GM23338 (cell line): ENCODE data around the gene MAGI1. TPM values are rescaled to one million over a fixed set of nuclear protein-coding genes. Genes with fewer than 3 reads are reported as not detected.

Experiments
- ATAC-seq: fragments of 200-7000 bp; cut with Tn5 transposase; 3 replicates; pipeline ENCODE4 v1.9.1; 2020
- DNase-seq: peaks from one replicate; pipeline ENCODE4 v3.0.0-alpha.2; 2015; ENCODE audit warnings: low spot score
- H2AFZ ChIP-seq: fragments of 200-600 bp; sonication (generic); 2 replicates; pipeline ENCODE4 v1.8.0; 2016; ENCODE audit warnings: antibody characterized with exemption, mild to moderate bottlenecking, moderate library complexity
- H3F3A ChIP-seq: fragments of 200-600 bp; sonication (generic); replicated peaks from 2 replicates; pipeline ENCODE4 v1.8.0; 2017; ENCODE audit warnings: antibody characterized with exemption, mixed run types, low read depth
- H3K27ac ChIP-seq: fragments of 200-600 bp; sonication (generic); 2 replicates; pipeline ENCODE4 v1.6.1; 2016; ENCODE audit warnings: low read depth
- H3K27me3 ChIP-seq: fragments of 200-600 bp; sonication (generic); 2 replicates; pipeline ENCODE4 v1.8.0; 2016; ENCODE audit warnings: mild to moderate bottlenecking, mixed run types, moderate library complexity; ENCODE audit not compliant: insufficient read depth
- H3K36me3 ChIP-seq: fragments of 200-600 bp; sonication (generic); 2 replicates; pipeline ENCODE4 v1.8.0; 2016; ENCODE audit warnings: mild to moderate bottlenecking; ENCODE audit not compliant: insufficient read depth
- H3K4me1 ChIP-seq: fragments of 200-600 bp; sonication (generic); 2 replicates; pipeline ENCODE4 v1.8.0; 2016; ENCODE audit warnings: mild to moderate bottlenecking, moderate library complexity; ENCODE audit not compliant: insufficient read depth
- H3K4me2 ChIP-seq: fragments of 200-600 bp; sonication (generic); 2 replicates; pipeline ENCODE4 v1.7.1; 2017; ENCODE audit warnings: mixed run types
- H3K4me3 ChIP-seq: fragments of 200-600 bp; sonication (generic); 2 replicates; pipeline ENCODE4 v1.6.1; 2016; ENCODE audit warnings: mixed run types
- H3K79me2 ChIP-seq: fragments of 200-600 bp; sonication (generic); replicated peaks from 2 replicates; pipeline ENCODE4 v1.8.0; 2017; ENCODE audit warnings: mild to moderate bottlenecking; ENCODE audit not compliant: insufficient read depth
- H3K9me2 ChIP-seq: fragments of 200-600 bp; sonication (generic); 2 replicates; pipeline ENCODE4 v1.8.0; 2017; ENCODE audit not compliant: insufficient read depth
- H4K20me1 ChIP-seq: fragments of 200-600 bp; sonication (generic); replicated peaks from 2 replicates; pipeline ENCODE4 v1.8.0; 2017; ENCODE audit warnings: mild to moderate bottlenecking; ENCODE audit not compliant: insufficient read depth
- H3K27ac Mint-ChIP-seq: 2 replicates; pipeline ENCODE4 v1.8.0; 2020; ENCODE audit warnings: inconsistent platforms, mild to moderate bottlenecking, moderate library complexity, mixed read lengths
- H3K27me3 Mint-ChIP-seq: 3 replicates; pipeline ENCODE4 v1.8.0; 2022; ENCODE audit warnings: low read depth, mild to moderate bottlenecking, moderate library complexity, mixed read lengths, inconsistent platforms; ENCODE audit not compliant: insufficient read depth, poor library complexity
- H3K36me3 Mint-ChIP-seq: 3 replicates; pipeline ENCODE4 v1.8.0; 2021; ENCODE audit warnings: low read depth, mild to moderate bottlenecking, inconsistent platforms, moderate library complexity, mixed read lengths
- H3K4me1 Mint-ChIP-seq: 3 replicates; pipeline ENCODE4 v1.8.0; 2020; ENCODE audit warnings: mild to moderate bottlenecking, inconsistent platforms, mixed read lengths
- H3K4me3 Mint-ChIP-seq: 3 replicates; pipeline ENCODE4 v1.8.0; 2021; ENCODE audit warnings: moderate library complexity, mild to moderate bottlenecking, inconsistent platforms, mixed read lengths
- H3K9me3 Mint-ChIP-seq: 3 replicates; pipeline ENCODE4 v1.8.0; 2020; ENCODE audit warnings: moderate library complexity, mild to moderate bottlenecking, inconsistent platforms, mixed read lengths
- EZH2 ChIP-seq: fragments of 200-600 bp; sonication (generic); IDR thresholded peaks from one replicate; pipeline ENCODE4 v1.8.0; 2017; ENCODE audit warnings: antibody characterized with exemption, mild to moderate bottlenecking, low read depth; ENCODE audit not compliant: unreplicated experiment
- POLR2AphosphoS5 ChIP-seq: IDR thresholded peaks from 2 replicates; pipeline ENCODE4 v1.6.1; 2016; ENCODE audit warnings: antibody characterized with exemption, low read depth
- ZNF114 ChIP-seq: fragments of 250-450 bp; sonication (Bioruptor Pico); IDR thresholded peaks from 2 replicates; pipeline ENCODE4 v1.5.0; 2020; ENCODE audit warnings: mild to moderate bottlenecking, moderate library complexity
- ZNF331 ChIP-seq: fragments of 250-450 bp; sonication (Bioruptor Pico); IDR thresholded peaks from 2 replicates; pipeline ENCODE4 v1.5.0; 2020; ENCODE audit warnings: low read depth, mild to moderate bottlenecking, moderate library complexity
- polyA plus RNA-seq: library from polyadenylated mRNA; unstranded; fragments of >200 nt; fragmentation: Nextera tagmentation; extraction: Ambion mirVana; gene quantifications from 2 replicates; pipeline ENCODE4 v1.2.1, GENCODE V29; 2016
- total RNA-seq: library from RNA; depleted of rRNA; stranded (reverse); fragments of >200 nt; shearing (Covaris generic); gene quantifications from 2 replicates; pipeline ENCODE4 v1.2.3, GENCODE V29; 2014
- TF ChIP-seq, protein P1 (sequence below), 2 experiments: fragments of 200-600 bp in 1 of 2; sonication (generic) in 1 of 2; conservative IDR thresholded peaks; 2 replicates each; pipeline versions ENCODE4 v1.5.1 to v1.6.1; 2016 to 2017; ENCODE audit warnings: antibody characterized with exemption in 2 of 2, low read depth in 2 of 2, mild to moderate bottlenecking in 2 of 2, moderate library complexity in 1 of 2
- TF ChIP-seq, protein P2 (sequence below): fragments of 250-450 bp; sonication (Bioruptor Pico); IDR thresholded peaks from 2 replicates; pipeline ENCODE4 v1.5.0; 2020; ENCODE audit warnings: mild to moderate bottlenecking, moderate library complexity

The MAGI1 gene
- total and polyA plus RNA-seq, 2 experiments from 2014 or later: 27.4 to 71.2 TPM

DNA sequence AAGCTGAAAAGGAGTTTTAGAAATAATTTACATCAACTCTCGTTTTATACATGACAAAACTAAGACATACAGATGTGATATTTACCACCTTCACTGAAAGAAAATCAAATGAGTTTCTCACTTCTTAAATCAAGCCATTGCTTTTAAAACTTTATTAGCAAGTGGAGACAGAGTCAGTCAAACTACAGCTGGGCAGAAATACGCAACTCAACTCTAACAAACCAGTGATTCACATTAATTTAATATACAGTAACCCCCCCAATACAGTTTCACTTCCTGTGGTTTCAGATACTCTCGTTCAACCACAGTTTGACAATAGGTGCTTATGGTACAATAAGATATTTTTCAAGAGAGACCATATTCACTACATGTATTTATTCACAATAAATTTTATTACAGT lies 477.1 kb downstream of the MAGI1 start:
- Mint-ChIP-seq H3K27ac (no peak overlapping the region; the same call in 1 of the 2 replicates), H3K9me3 (no peaks in the 10 kb centered on the region), H3K4me3 (no peak overlapping the region), H3K4me1 (peaks cover 52% of the 10 kb centered on the region), H3K36me3 (no peaks in the 10 kb centered on the region), H3K27me3 (peaks cover 4% of the 10 kb centered on the region)
- peaks cover 93% of the 10 kb centered on the region for H3K79me2 ChIP-seq
- no peak overlapping the region for H3K4me2 ChIP-seq
- peaks cover 17% of the 10 kb centered on the region for H4K20me1 ChIP-seq
- no peak overlapping the region for H2AFZ ChIP-seq
- no peaks in the 10 kb centered on the region for H3K36me3 ChIP-seq
- no peak overlapping the region for H3K27ac ChIP-seq
- TF ChIP-seq ZNF114 (CRISPR knock-in tag) (no peak), ZNF331 (CRISPR knock-in tag) (no peak), EZH2 (no peak), POLR2AphosphoS5 (no peak)
- TF ChIP-seq, protein P1, sequence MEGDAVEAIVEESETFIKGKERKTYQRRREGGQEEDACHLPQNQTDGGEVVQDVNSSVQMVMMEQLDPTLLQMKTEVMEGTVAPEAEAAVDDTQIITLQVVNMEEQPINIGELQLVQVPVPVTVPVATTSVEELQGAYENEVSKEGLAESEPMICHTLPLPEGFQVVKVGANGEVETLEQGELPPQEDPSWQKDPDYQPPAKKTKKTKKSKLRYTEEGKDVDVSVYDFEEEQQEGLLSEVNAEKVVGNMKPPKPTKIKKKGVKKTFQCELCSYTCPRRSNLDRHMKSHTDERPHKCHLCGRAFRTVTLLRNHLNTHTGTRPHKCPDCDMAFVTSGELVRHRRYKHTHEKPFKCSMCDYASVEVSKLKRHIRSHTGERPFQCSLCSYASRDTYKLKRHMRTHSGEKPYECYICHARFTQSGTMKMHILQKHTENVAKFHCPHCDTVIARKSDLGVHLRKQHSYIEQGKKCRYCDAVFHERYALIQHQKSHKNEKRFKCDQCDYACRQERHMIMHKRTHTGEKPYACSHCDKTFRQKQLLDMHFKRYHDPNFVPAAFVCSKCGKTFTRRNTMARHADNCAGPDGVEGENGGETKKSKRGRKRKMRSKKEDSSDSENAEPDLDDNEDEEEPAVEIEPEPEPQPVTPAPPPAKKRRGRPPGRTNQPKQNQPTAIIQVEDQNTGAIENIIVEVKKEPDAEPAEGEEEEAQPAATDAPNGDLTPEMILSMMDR (conservative IDR thresholded peaks at IDR 0.05; ENCODE audit: low read depth in 2 of 2): no peak
- TF ChIP-seq, protein P2, sequence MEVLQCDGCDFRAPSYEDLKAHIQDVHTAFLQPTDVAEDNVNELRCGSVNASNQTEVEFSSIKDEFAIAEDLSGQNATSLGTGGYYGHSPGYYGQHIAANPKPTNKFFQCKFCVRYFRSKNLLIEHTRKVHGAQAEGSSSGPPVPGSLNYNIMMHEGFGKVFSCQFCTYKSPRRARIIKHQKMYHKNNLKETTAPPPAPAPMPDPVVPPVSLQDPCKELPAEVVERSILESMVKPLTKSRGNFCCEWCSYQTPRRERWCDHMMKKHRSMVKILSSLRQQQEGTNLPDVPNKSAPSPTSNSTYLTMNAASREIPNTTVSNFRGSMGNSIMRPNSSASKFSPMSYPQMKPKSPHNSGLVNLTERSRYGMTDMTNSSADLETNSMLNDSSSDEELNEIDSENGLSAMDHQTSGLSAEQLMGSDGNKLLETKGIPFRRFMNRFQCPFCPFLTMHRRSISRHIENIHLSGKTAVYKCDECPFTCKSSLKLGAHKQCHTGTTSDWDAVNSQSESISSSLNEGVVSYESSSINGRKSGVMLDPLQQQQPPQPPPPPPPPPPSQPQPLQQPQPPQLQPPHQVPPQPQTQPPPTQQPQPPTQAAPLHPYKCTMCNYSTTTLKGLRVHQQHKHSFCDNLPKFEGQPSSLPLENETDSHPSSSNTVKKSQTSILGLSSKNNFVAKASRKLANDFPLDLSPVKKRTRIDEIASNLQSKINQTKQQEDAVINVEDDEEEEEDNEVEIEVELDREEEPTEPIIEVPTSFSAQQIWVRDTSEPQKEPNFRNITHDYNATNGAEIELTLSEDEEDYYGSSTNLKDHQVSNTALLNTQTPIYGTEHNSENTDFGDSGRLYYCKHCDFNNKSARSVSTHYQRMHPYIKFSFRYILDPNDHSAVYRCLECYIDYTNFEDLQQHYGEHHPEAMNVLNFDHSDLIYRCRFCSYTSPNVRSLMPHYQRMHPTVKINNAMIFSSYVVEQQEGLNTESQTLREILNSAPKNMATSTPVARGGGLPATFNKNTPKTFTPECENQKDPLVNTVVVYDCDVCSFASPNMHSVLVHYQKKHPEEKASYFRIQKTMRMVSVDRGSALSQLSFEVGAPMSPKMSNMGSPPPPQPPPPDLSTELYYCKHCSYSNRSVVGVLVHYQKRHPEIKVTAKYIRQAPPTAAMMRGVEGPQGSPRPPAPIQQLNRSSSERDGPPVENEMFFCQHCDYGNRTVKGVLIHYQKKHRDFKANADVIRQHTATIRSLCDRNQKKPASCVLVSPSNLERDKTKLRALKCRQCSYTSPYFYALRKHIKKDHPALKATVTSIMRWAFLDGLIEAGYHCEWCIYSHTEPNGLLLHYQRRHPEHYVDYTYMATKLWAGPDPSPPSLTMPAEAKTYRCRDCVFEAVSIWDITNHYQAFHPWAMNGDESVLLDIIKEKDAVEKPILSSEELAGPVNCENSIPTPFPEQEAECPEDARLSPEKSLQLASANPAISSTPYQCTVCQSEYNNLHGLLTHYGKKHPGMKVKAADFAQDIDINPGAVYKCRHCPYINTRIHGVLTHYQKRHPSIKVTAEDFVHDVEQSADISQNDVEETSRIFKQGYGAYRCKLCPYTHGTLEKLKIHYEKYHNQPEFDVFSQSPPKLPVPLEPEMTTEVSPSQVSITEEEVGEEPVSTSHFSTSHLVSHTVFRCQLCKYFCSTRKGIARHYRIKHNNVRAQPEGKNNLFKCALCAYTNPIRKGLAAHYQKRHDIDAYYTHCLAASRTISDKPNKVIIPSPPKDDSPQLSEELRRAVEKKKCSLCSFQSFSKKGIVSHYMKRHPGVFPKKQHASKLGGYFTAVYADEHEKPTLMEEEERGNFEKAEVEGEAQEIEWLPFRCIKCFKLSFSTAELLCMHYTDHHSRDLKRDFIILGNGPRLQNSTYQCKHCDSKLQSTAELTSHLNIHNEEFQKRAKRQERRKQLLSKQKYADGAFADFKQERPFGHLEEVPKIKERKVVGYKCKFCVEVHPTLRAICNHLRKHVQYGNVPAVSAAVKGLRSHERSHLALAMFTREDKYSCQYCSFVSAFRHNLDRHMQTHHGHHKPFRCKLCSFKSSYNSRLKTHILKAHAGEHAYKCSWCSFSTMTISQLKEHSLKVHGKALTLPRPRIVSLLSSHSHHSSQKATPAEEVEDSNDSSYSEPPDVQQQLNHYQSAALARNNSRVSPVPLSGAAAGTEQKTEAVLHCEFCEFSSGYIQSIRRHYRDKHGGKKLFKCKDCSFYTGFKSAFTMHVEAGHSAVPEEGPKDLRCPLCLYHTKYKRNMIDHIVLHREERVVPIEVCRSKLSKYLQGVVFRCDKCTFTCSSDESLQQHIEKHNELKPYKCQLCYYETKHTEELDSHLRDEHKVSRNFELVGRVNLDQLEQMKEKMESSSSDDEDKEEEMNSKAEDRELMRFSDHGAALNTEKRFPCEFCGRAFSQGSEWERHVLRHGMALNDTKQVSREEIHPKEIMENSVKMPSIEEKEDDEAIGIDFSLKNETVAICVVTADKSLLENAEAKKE (CRISPR knock-in tag): no peak
- no peaks in the 10 kb centered on the region for H3K27me3 ChIP-seq
- H3K4me1 ChIP-seq: peaks cover 17% of the 10 kb centered on the region
- no peaks in the 10 kb centered on the region for H3K9me2 ChIP-seq
- ATAC-seq (no peak), DNase-seq (no peak)
- H3F3A ChIP-seq: no peaks in the 10 kb centered on the region
- H3K4me3 ChIP-seq: no peak overlapping the region
